ENCODE data around the gene ALAS1.
"Not testable (repeated sequence)": the region's sequence is repeated elsewhere in the genome, so short reads cannot be mapped to it uniquely, and the experiment has no call there.

Gene ALAS1

GRCh38 chr3:52197842-52198625 is at the start of gene ALAS1:
Gene ALAS1 (plus strand): TSS chr3:52198160. CDS start chr3:52199242, 1,082 bp downstream.
- peak; percentile 78 to 82 for DNase-seq

GRCh38 chr3:52149021-52149420 is 48.9 kb upstream of the ALAS1 start:
- no peak for DNase-seq

GRCh38 chr3:52149726-52150125 is 48.2 kb upstream of the ALAS1 start:
- DNase-seq: no peak

GRCh38 chr3:52150357-52150756 is 47.6 kb upstream of the ALAS1 start:
- DNase-seq: no peak

GRCh38 chr3:52150860-52151259 is 47.1 kb upstream of the ALAS1 start:
- no peak for DNase-seq

GRCh38 chr3:52151991-52152390 is 46.0 kb upstream of the ALAS1 start:
- not testable (repeated sequence) for DNase-seq

- DNase-seq: no peak
Measured at GRCh38 chr3:52153389-52154096, 44.4 kb upstream of the ALAS1 start.

GRCh38 chr3:52154135-52155094 is 43.5 kb upstream of the ALAS1 start, which contains the start of gene POC1A:
Gene POC1A (minus strand): TSS chr3:52154423. CDS start chr3:52154372, 51 bp downstream.
- DNase-seq: peak; percentile 90 to 93

GRCh38 chr3:52155912-52156311 is 42.0 kb upstream of the ALAS1 start:
- no peak for DNase-seq

GRCh38 chr3:52159503-52159902 is 38.5 kb upstream of the ALAS1 start:
- no peak for DNase-seq

GRCh38 chr3:52162250-52162872 is 35.6 kb upstream of the ALAS1 start:
- no peak for DNase-seq

GRCh38 chr3:52167240-52167639 is 30.7 kb upstream of the ALAS1 start:
- no peak for DNase-seq

GRCh38 chr3:52170217-52170616 is 27.7 kb upstream of the ALAS1 start:
- not testable (repeated sequence) for DNase-seq

- no peak for DNase-seq
Measured at GRCh38 chr3:52171514-52172261, 26.3 kb upstream of the ALAS1 start.

GRCh38 chr3:52172262-52172757 is 25.6 kb upstream of the ALAS1 start:
- no peak for DNase-seq

- no peak for DNase-seq
Measured at GRCh38 chr3:52173101-52173500, 24.9 kb upstream of the ALAS1 start.

GRCh38 chr3:52174896-52175295 is 23.1 kb upstream of the ALAS1 start:
- DNase-seq: no peak

GRCh38 chr3:52175416-52176179 is 22.4 kb upstream of the ALAS1 start:
- DNase-seq: no peak

GRCh38 chr3:52176180-52176752 is 21.7 kb upstream of the ALAS1 start:
- DNase-seq: no peak

GRCh38 chr3:52176951-52177700 is 20.8 kb upstream of the ALAS1 start:
- no peak for DNase-seq
